OCI-LY1 (cell line): ENCODE data around the gene C6orf141.

Experiments used
- EZH2 ChIP-seq: fragments of 200-600 bp; sonication (generic), shearing (Covaris generic); IDR thresholded peaks from 2 replicates; pipeline ENCODE4 v1.8.0; 2017; ENCODE audit warnings: borderline replicate concordance, mixed run types, mild to moderate bottlenecking, antibody characterized with exemption, low read length, moderate library complexity, mixed read lengths
- TF ChIP-seq, protein P1 (sequence below): fragments of 200-600 bp; sonication (generic), shearing (Covaris generic); IDR thresholded peaks from 2 replicates; pipeline ENCODE4 v1.5.1; 2017; ENCODE audit warnings: mild to moderate bottlenecking, antibody characterized with exemption, low read length, moderate library complexity, mixed read lengths

DNA sequence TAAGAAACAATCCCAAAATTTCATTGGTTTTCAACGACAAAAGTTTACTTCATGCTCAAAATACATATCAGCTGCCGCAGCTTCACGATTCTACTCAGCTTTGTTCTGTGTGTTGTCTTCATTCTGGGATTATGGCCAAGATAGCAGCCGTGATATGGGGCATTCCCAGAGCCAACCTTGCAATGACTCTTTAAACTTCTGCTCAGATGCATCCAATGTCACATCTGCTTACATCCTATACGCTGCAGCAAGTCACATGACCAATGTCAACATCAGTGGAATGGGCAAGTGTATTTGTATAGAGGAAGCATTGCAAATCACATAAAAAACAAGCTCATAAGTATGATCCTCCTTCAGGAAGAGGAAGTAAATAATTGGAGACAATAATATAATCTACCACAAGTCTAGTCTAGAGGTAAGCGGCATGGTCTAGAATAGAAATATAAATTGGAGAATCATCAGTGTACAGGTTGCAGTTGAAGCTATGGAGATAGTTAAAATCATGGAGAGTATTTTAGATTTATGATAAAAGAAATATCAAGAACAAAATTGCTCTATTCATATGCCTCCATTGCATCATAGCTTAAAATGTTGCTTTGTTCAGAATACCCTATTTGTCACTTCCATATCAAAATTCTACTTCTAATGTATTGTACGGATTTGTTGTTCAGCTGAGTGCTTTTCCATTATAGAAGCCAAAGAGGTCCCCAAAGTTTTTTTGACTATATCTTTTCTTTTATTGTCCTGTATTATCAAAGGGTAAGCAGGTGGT is 7.2 kb upstream of the C6orf141 start:
- TF ChIP-seq, protein P1, sequence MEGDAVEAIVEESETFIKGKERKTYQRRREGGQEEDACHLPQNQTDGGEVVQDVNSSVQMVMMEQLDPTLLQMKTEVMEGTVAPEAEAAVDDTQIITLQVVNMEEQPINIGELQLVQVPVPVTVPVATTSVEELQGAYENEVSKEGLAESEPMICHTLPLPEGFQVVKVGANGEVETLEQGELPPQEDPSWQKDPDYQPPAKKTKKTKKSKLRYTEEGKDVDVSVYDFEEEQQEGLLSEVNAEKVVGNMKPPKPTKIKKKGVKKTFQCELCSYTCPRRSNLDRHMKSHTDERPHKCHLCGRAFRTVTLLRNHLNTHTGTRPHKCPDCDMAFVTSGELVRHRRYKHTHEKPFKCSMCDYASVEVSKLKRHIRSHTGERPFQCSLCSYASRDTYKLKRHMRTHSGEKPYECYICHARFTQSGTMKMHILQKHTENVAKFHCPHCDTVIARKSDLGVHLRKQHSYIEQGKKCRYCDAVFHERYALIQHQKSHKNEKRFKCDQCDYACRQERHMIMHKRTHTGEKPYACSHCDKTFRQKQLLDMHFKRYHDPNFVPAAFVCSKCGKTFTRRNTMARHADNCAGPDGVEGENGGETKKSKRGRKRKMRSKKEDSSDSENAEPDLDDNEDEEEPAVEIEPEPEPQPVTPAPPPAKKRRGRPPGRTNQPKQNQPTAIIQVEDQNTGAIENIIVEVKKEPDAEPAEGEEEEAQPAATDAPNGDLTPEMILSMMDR = no peak
- TF ChIP-seq EZH2 = no peak
